HL-60 (cell line): ENCODE results near the gene FOXF2.

Experiments used
- CTCF ChIP-seq: IDR thresholded peaks from one replicate; pipeline ENCODE4 v1.5.1; 2011; ENCODE audit warnings: low read length, control low read depth, inconsistent platforms; ENCODE audit not compliant: insufficient read depth
- GABPA ChIP-seq: IDR thresholded peaks from 2 replicates; pipeline ENCODE4 v1.6.1; 2012; ENCODE audit warnings: low read depth
- POLR2AphosphoS5 ChIP-seq: IDR thresholded peaks from 2 replicates; pipeline ENCODE4 v1.6.1; 2012; ENCODE audit warnings: low read depth
- REST ChIP-seq: IDR thresholded peaks from 2 replicates; pipeline ENCODE4 v1.6.1; 2012; ENCODE audit warnings: low read depth; ENCODE audit not compliant: insufficient replicate concordance
- SPI1 ChIP-seq: IDR thresholded peaks from 2 replicates; pipeline ENCODE4 v1.6.1; 2012; ENCODE audit warnings: low read depth, mild to moderate bottlenecking, borderline replicate concordance

GRCh38 chr6:1402868-1403267, 13.5 kb downstream of the FOXF2 start:
- no peak for TF ChIP-seq CTCF
- TF ChIP-seq POLR2AphosphoS5 = no peak
- TF ChIP-seq GABPA = no peak
- TF ChIP-seq SPI1 = no peak
- TF ChIP-seq REST = no peak
